Stimulated activated naive CD8-positive, alpha-beta T cell treated with anti-CD3 and anti-CD28 coated beads, Interleukin-15, amount 100 ng/mL, for 72 hours (primary cell): ENCODE results near the gene SCN5A.

ENCODE experiments used
- ATAC-seq: fragments of 150-1000 bp; cut with Tn5 transposase; 2 replicates; pipeline ENCODE4 v1.10.0; 2021; ENCODE audit warnings: mild to moderate bottlenecking, moderate library complexity
- DNase-seq, 2 donors: peaks; one replicate each; pipeline ENCODE4 v3.0.0; 2021 to 2022
- H3K27ac Mint-ChIP-seq, 2 donors: one replicate each; pipeline ENCODE4 v1.8.0; 2022; ENCODE audit warnings: mild to moderate bottlenecking in 2 of 2, mixed read lengths in 2 of 2, moderate library complexity in 2 of 2
- H3K27me3 Mint-ChIP-seq: one replicate; pipeline ENCODE4 v1.8.0; 2022; ENCODE audit warnings: mixed read lengths
- H3K4me1 Mint-ChIP-seq: one replicate; pipeline ENCODE4 v1.8.0; 2022; ENCODE audit warnings: mild to moderate bottlenecking, mixed read lengths
- H3K4me3 Mint-ChIP-seq, 2 donors: one replicate each; pipeline ENCODE4 v1.8.0; 2022; ENCODE audit warnings: mild to moderate bottlenecking in 2 of 2, mixed read lengths in 2 of 2, moderate library complexity in 1 of 2
- H3K9me3 Mint-ChIP-seq, 2 donors: one replicate each; pipeline ENCODE4 v1.8.0; 2022; ENCODE audit warnings: mixed read lengths in 2 of 2

Gene SCN5A

GRCh38 chr3:38519000-38519399 lies 130.5 kb downstream of the SCN5A start:
- Mint-ChIP-seq H3K4me3 (no peak overlapping the region), H3K27me3 (no peaks in the 10 kb centered on the region), H3K4me1 (peaks cover 30% of the 10 kb centered on the region), H3K27ac (no peak overlapping the region), H3K9me3 (no peaks in the 10 kb centered on the region)
- no peak for DNase-seq
- no peak for ATAC-seq

GRCh38 chr3:38516669-38517068 lies 132.8 kb downstream of the SCN5A start:
- Mint-ChIP-seq H3K4me3 (no peak overlapping the region), H3K27me3 (no peaks in the 10 kb centered on the region), H3K27ac (no peak overlapping the region), H3K9me3 (no peaks in the 10 kb centered on the region), H3K4me1 (peaks cover 30% of the 10 kb centered on the region)
- DNase-seq (no peak), ATAC-seq (no peak)

- DNase-seq, result no peak
- Mint-ChIP-seq H3K9me3 (no peaks in the 10 kb centered on the region), H3K4me3 (no peak overlapping the region), H3K27ac (peak overlapping the region in 1 of 2 donors; percentile 4), H3K27me3 (no peaks in the 10 kb centered on the region), H3K4me1 (peaks cover 18% of the 10 kb centered on the region)
- no peak for ATAC-seq
These were observed 134.1 kb downstream of the SCN5A start for GRCh38 chr3:38515367-38515766.

- Mint-ChIP-seq H3K4me1 (no peaks in the 10 kb centered on the region), H3K4me3 (no peak overlapping the region), H3K27me3 (no peaks in the 10 kb centered on the region), H3K27ac (no peak overlapping the region), H3K9me3 (no peaks in the 10 kb centered on the region)
- ATAC-seq, result no peak
- DNase-seq, result no peak
These were observed 137.9 kb downstream of the SCN5A start for GRCh38 chr3:38511546-38511945.

GRCh38 chr3:38510631-38511030 lies 138.9 kb downstream of the SCN5A start:
- Mint-ChIP-seq H3K4me3 (no peak overlapping the region), H3K9me3 (no peaks in the 10 kb centered on the region), H3K27me3 (no peaks in the 10 kb centered on the region), H3K27ac (no peak overlapping the region), H3K4me1 (no peaks in the 10 kb centered on the region)
- no peak for DNase-seq
- ATAC-seq, result no peak

- Mint-ChIP-seq H3K4me1 (no peaks in the 10 kb centered on the region), H3K27ac (no peak overlapping the region), H3K4me3 (no peak overlapping the region), H3K27me3 (no peaks in the 10 kb centered on the region), H3K9me3 (no peaks in the 10 kb centered on the region)
- DNase-seq, result no peak
- no peak for ATAC-seq
These were observed 139.8 kb downstream of the SCN5A start for GRCh38 chr3:38509732-38510131.

GRCh38 chr3:38507120-38507519 lies 142.4 kb downstream of the SCN5A start:
- H3K27me3 Mint-ChIP-seq, result no peaks in the 10 kb centered on the region
- no peaks in the 10 kb centered on the region for H3K9me3 Mint-ChIP-seq
- DNase-seq (no peak), ATAC-seq (no peak)
- no peak overlapping the region for H3K4me3 Mint-ChIP-seq
- H3K4me1 Mint-ChIP-seq, result no peaks in the 10 kb centered on the region
- no peak overlapping the region for H3K27ac Mint-ChIP-seq

GRCh38 chr3:38500688-38501417 lies 148.6 kb downstream of the SCN5A start:
- ATAC-seq (no peak), DNase-seq (no peak)
- Mint-ChIP-seq H3K4me3 (no peak overlapping the region), H3K27me3 (no peaks in the 10 kb centered on the region), H3K4me1 (peaks cover 25% of the 10 kb centered on the region), H3K9me3 (no peaks in the 10 kb centered on the region), H3K27ac (no peak overlapping the region)
